Erythroblast (primary cell): ENCODE measurements around the gene RIN1.

Source experiments
- GATA1 ChIP-seq: IDR thresholded peaks from 2 replicates; pipeline ENCODE4 v1.6.1; 2011; ENCODE audit warnings: low read depth, mild to moderate bottlenecking, control low read depth, low read length, moderate library complexity
- POLR2A ChIP-seq: IDR thresholded peaks from 2 replicates; pipeline ENCODE4 v1.6.1; 2011; ENCODE audit warnings: mild to moderate bottlenecking, low read length

- TF ChIP-seq POLR2A, result no peak
- no peak for TF ChIP-seq GATA1
These were observed 27.7 kb upstream of the RIN1 start for GRCh38 chr11:66363805-66364535.
